Esophagus muscularis mucosa (tissue), 4 donors: ENCODE measurements around the gene KIAA0930. TPM values are rescaled to one million over a fixed set of nuclear protein-coding genes. Genes with fewer than 3 reads are reported as not detected.

ENCODE experiments used
- DNase-seq: peaks from one replicate; pipeline ENCODE4 v3.0.0-alpha.2; 2017; ENCODE audit errors: extremely low spot score
- H3K27ac ChIP-seq, 4 donors: fragments of 200-600 bp; sonication (generic); replicated peaks in 1 of 4; 1 replicate in 3 of 4; 2 replicates in 1 of 4; pipeline ENCODE4 v1.5.1; 2016 to 2019; ENCODE audit warnings: mild to moderate bottlenecking in 1 of 4
- H3K27me3 ChIP-seq, 4 donors: fragments of 200-600 bp; sonication (generic); one replicate each; pipeline versions ENCODE4 v1.5.1 to v1.6.0; 2016 to 2019
- H3K36me3 ChIP-seq, 4 donors: fragments of 200-600 bp; sonication (generic); one replicate each; pipeline ENCODE4 v1.5.1; 2016 to 2019
- H3K4me1 ChIP-seq, 4 donors: fragments of 200-600 bp; sonication (generic); one replicate each; pipeline ENCODE4 v1.5.1; 2016 to 2019
- H3K4me3 ChIP-seq, 4 donors: fragments of 200-600 bp; sonication (generic); 1 replicate in 2 of 4; 2 replicates in 2 of 4; pipeline ENCODE4 v1.5.1; 2016 to 2019; ENCODE audit warnings: mild to moderate bottlenecking in 4 of 4, moderate library complexity in 1 of 4
- H3K9me3 ChIP-seq, 4 donors: fragments of 200-600 bp; sonication (generic); 1 replicate in 3 of 4; 2 replicates in 1 of 4; pipeline ENCODE4 v1.5.1; 2016 to 2019
- EP300 ChIP-seq: sonication (generic); formaldehyde crosslinking; IDR thresholded peaks from one replicate; pipeline ENCODE4 v1.6.1; 2017; ENCODE audit warnings: antibody characterized with exemption
- POLR2A ChIP-seq: fragments of 450-650 bp; IDR thresholded peaks from one replicate; pipeline ENCODE4 v1.6.1; 2017; ENCODE audit warnings: antibody characterized with exemption, moderate library complexity, mild to moderate bottlenecking, low read depth
- POLR2AphosphoS5 ChIP-seq, 2 donors: sonication (generic); formaldehyde crosslinking; IDR thresholded peaks; one replicate each; pipeline ENCODE4 v1.6.1; 2017; ENCODE audit warnings: antibody characterized with exemption in 2 of 2
- WGBS: methylation state at CpG from one replicate; pipeline ENCODE4 v1.1.5; 2018; 5-methylcytosine and 5-hydroxymethylcytosine counted together
- intact Hi-C: fragments of 100-400 bp; cut with DNase I; formaldehyde crosslinking; loops from one replicate; pipeline ENCODE4 v1.15.1; 2023
- total RNA-seq, 4 donors: library from RNA; depleted of rRNA; stranded (reverse); fragments of >200 nt; gene quantifications; one replicate each; pipeline versions ENCODE4 v1.1.0 to v1.2.1, GENCODE V29; 2016
- TF ChIP-seq, protein P1 (sequence below), 3 experiments: fragments of 200-600 bp in 2 of 3; fragments of 450-650 bp in 1 of 3; sonication (generic) in 2 of 3; IDR thresholded peaks; one replicate each; pipeline ENCODE4 v1.5.1; 2017 to 2019; ENCODE audit warnings: antibody characterized with exemption in 3 of 3, mild to moderate bottlenecking in 2 of 3, moderate library complexity in 1 of 3

KIAA0930 gene
- total RNA-seq, 4 donors from 2014 or later = 31.6 to 67.1 (median 46.8) TPM

DNA sequence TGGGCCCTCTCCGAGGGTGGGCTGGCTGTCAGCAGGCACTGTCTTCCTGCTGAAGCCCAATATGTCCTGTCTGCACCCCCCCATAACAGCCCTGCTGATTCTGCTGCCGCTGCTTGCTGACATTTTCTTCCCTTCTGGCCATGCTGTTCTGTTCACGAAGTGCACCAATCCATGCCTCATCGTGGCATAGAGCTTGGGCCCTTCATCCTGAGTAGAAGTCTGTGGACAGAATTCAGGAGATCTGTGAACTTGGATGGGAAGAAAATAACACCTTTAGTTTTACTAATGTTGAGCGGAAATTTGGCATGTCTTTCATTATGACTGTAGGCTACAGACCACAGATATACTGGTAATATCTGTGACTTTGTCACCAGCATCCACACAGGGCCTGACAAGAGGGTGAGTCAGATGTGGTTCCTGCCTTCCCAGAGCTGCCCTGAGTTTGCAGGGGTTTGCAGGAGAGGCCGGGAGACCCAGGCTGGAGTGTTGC lies 14.1 kb upstream of the KIAA0930 start:
- TF ChIP-seq POLR2A (no peak), POLR2AphosphoS5 (IDR thresholded peaks at IDR 0.05) (no peak), EP300 (no peak)
- TF ChIP-seq, protein P1, sequence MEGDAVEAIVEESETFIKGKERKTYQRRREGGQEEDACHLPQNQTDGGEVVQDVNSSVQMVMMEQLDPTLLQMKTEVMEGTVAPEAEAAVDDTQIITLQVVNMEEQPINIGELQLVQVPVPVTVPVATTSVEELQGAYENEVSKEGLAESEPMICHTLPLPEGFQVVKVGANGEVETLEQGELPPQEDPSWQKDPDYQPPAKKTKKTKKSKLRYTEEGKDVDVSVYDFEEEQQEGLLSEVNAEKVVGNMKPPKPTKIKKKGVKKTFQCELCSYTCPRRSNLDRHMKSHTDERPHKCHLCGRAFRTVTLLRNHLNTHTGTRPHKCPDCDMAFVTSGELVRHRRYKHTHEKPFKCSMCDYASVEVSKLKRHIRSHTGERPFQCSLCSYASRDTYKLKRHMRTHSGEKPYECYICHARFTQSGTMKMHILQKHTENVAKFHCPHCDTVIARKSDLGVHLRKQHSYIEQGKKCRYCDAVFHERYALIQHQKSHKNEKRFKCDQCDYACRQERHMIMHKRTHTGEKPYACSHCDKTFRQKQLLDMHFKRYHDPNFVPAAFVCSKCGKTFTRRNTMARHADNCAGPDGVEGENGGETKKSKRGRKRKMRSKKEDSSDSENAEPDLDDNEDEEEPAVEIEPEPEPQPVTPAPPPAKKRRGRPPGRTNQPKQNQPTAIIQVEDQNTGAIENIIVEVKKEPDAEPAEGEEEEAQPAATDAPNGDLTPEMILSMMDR (IDR thresholded peaks at IDR 0.05) = no peak
- no peak for DNase-seq
- Histone ChIP-seq H3K9me3 (no peaks in the 10 kb centered on the region), H3K4me3 (no peak overlapping the region), H3K4me1 (no peaks in the 10 kb centered on the region), H3K36me3 (no peaks in the 10 kb centered on the region), H3K27ac (no peak overlapping the region), H3K27me3 (no peaks in the 10 kb centered on the region)
- intact Hi-C loops = no loop called here
- WGBS = 88% methylated on average over 6 of the region's 6 CpGs

DNA sequence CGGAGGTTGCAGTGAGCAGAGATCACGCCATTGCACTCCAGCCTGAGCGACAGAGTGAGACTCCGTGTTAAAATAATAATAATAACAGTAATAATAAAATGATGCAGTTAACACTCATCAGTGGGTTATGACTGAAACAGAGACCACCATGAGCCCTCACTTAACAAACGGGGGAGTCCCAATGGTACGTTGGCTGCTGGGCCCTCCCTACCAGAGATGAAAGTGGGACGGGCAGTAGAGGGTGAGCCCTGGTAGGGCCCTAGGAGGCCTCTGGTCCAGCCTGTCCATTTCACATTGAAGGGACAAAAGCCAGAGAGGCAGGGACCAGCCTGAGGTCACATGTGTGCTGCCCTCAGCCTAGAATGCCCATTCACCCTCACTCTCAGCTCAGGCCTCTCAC lies 13.7 kb upstream of the KIAA0930 start:
- DNase-seq = no peak
- TF ChIP-seq EP300 = no peak
- TF ChIP-seq, protein P1 (IDR thresholded peaks at IDR 0.05) = no peak
- WGBS = 97% methylated on average over 7 of the region's 7 CpGs
- no peaks in the 10 kb centered on the region for H3K36me3 ChIP-seq
- no peaks in the 10 kb centered on the region for H3K4me1 ChIP-seq
- no peak overlapping the region for H3K27ac ChIP-seq
- H3K27me3 ChIP-seq = no peaks in the 10 kb centered on the region
- intact Hi-C loops = no loop called here
- no peak overlapping the region for H3K4me3 ChIP-seq
- no peaks in the 10 kb centered on the region for H3K9me3 ChIP-seq

DNA sequence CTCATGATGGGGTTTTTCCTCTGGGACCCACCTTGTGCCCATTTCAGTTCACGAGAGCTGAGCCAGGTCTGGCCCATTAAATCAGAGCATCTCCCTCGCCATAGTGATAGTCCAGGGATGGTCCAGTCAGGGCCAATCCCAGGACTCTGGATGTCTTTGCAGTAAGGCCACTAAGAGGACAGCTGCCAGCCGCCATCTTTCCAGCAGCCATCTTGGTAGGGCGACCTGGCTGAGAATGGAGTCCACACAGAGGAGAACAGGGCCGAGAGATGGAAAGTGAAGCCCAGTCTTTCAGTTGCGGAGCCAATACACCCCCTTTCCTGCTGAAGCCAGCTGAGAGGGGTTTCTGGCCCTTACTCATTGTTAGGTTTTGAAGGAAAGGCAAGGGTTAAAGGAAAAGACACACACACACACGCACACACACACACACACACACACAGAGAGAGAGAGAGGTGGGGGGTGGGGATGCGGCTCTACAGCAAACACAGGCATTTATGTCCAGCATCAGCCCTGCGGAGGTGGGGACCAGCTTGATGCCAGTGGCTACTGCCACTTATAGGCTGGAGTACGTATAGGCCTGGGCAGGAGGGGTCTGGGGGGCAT lies 12.4 kb upstream of the KIAA0930 start:
- WGBS = 82% methylated on average over 10 of the region's 10 CpGs
- intact Hi-C loops = no loop called here

DNA sequence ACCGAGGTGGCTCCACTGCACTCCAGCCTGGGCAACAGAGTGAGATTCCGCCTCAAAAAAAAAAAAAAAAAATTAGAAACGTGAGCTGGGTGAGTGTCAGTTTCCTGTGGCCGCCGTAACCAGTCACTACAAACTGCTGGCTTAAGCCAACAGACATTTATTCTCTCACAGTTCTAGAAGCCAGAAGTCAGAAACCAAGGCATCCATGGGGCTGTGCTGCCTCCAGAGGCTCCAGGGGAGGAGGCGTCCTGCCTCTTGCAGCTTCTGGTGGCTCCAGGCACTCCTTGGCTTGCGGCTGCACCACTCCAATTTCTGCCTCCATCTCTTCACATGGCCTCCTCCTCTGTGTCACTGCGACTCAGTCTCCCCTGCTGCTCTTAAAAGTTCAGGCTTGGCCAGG lies 11.1 kb upstream of the KIAA0930 start:
- WGBS = 85% methylated on average over 8 of the region's 8 CpGs
- intact Hi-C loops = no loop called here

More for the DNA sequence above, 12.4 kb upstream of the KIAA0930 start:
- Histone ChIP-seq H3K4me3 (no peak overlapping the region), H3K27ac (no peak overlapping the region), H3K27me3 (no peaks in the 10 kb centered on the region), H3K9me3 (no peaks in the 10 kb centered on the region), H3K4me1 (no peaks in the 10 kb centered on the region), H3K36me3 (no peaks in the 10 kb centered on the region)
- no peak for TF ChIP-seq EP300
- TF ChIP-seq POLR2A = no peak
- TF ChIP-seq, protein P1 (IDR thresholded peaks at IDR 0.05) = no peak
- no peak for TF ChIP-seq POLR2AphosphoS5 (IDR thresholded peaks at IDR 0.05)
- DNase-seq = no peak

More for the DNA sequence above, 11.1 kb upstream of the KIAA0930 start:
- Histone ChIP-seq H3K27ac (no peak overlapping the region), H3K9me3 (no peaks in the 10 kb centered on the region), H3K4me3 (no peak overlapping the region), H3K36me3 (no peaks in the 10 kb centered on the region), H3K27me3 (no peaks in the 10 kb centered on the region), H3K4me1 (peaks cover 0 to under 1% (median under 1%) of the 10 kb centered on the region in 4 donors)
- TF ChIP-seq POLR2A (no peak), EP300 (no peak), POLR2AphosphoS5 (IDR thresholded peaks at IDR 0.05) (no peak)
- TF ChIP-seq, protein P1 (IDR thresholded peaks at IDR 0.05) = no peak
- DNase-seq = no peak
